ENCODE measurements around the gene RELA. TPM values are rescaled to one million over a fixed set of nuclear protein-coding genes. Genes with fewer than 3 reads are reported as not detected.

Gene RELA
- polyA plus RNA-seq, 1 of the 3 experiments (the other 2 are of a cell fraction) = 49.5 TPM

Small RNA genes within 50 kb of the gene (small RNA-seq; reads per million reads assigned to genes)
- gene MIR4489 (0 reads per million in 7 experiments), gene MIR4690 (0 to 1.2 (median 0) reads per million in 7 experiments), gene RN7SL309P (0 reads per million in 7 experiments)

Other genes starting within 250 kb of the RELA start
- gene NEAT1, start 240.1 kb downstream of the RELA start, polyA plus RNA-seq (2012; rRNA removed) = 435 and 479 TPM in 2 replicates
- gene MALAT1, start 163.9 kb downstream of the RELA start, polyA plus RNA-seq (2012; rRNA removed) = 285 and 510 TPM in 2 replicates
- 76.7 and 79.9 TPM in 2 replicates for gene SCYL1, start 137.8 kb downstream of the RELA start, polyA plus RNA-seq (2012; rRNA removed)
- gene LTBP3, start 104.6 kb downstream of the RELA start, polyA plus RNA-seq (2012; rRNA removed) = 92.1 and 167 TPM in 2 replicates
- 62.5 and 78.1 TPM in 2 replicates for gene ZNRD2, start 92.4 kb downstream of the RELA start, polyA plus RNA-seq (2012; rRNA removed)
- gene FAM89B, start 90.4 kb downstream of the RELA start, polyA plus RNA-seq (2012; rRNA removed) = 61.3 and 65.3 TPM in 2 replicates
- 35.1 and 48.7 TPM in 2 replicates for gene EHBP1L1, start 86.9 kb downstream of the RELA start, polyA plus RNA-seq (2012; rRNA removed)
- 0.34 and 0.58 TPM in 2 replicates for gene KCNK7, start 67.1 kb downstream of the RELA start, polyA plus RNA-seq (2012; rRNA removed)
- 28.9 and 31.1 TPM in 2 replicates for gene MAP3K11, start 48.7 kb downstream of the RELA start, polyA plus RNA-seq (2012; rRNA removed)
- gene PCNX3, start 47.1 kb downstream of the RELA start, polyA plus RNA-seq (2012; rRNA removed) = 23.8 and 33.7 TPM in 2 replicates
- 15.1 and 18.7 TPM in 2 replicates for gene SIPA1, start 24.8 kb downstream of the RELA start, polyA plus RNA-seq (2012; rRNA removed)
- gene KAT5, start 49.3 kb upstream of the RELA start, polyA plus RNA-seq (2012; rRNA removed) = 44.5 and 51.9 TPM in 2 replicates
- gene RNASEH2C, start 57.9 kb upstream of the RELA start, polyA plus RNA-seq (2012; rRNA removed) = 43.9 and 50.9 TPM in 2 replicates
- 3.8 and 4.6 TPM in 2 replicates for gene AP5B1, start 118.1 kb upstream of the RELA start, polyA plus RNA-seq (2012; rRNA removed)
- gene OVOL1, start 124.1 kb upstream of the RELA start, polyA plus RNA-seq (2012; rRNA removed) = not detected in 2 replicates
- gene SNX32, start 171.0 kb upstream of the RELA start, polyA plus RNA-seq (2012; rRNA removed) = 0.81 and 1.0 TPM in 2 replicates
- gene CFL1, start 195.3 kb upstream of the RELA start, polyA plus RNA-seq (2012; rRNA removed) = 2,761 and 4,252 TPM in 2 replicates
- 39.7 and 58.2 TPM in 2 replicates for gene MUS81, start 197.5 kb upstream of the RELA start, polyA plus RNA-seq (2012; rRNA removed)
- 194 and 203 TPM in 2 replicates for gene EFEMP2, start 209.9 kb upstream of the RELA start, polyA plus RNA-seq (2012; rRNA removed)
- gene CTSW, start 216.9 kb upstream of the RELA start, polyA plus RNA-seq (2012; rRNA removed) = 0.49 and 0.68 TPM in 2 replicates
- 159 and 190 TPM in 2 replicates for gene FIBP, start 225.6 kb upstream of the RELA start, polyA plus RNA-seq (2012; rRNA removed)
- 34.2 and 52.8 TPM in 2 replicates for gene CCDC85B, start 227.8 kb upstream of the RELA start, polyA plus RNA-seq (2012; rRNA removed)
- 17.9 and 30.1 TPM in 2 replicates for gene FOSL1, start 237.5 kb upstream of the RELA start, polyA plus RNA-seq (2012; rRNA removed)